ENCODE results near the gene MORN1. TPM values are rescaled to one million over a fixed set of nuclear protein-coding genes. Genes with fewer than 3 reads are reported as not detected.
A peak's percentile ranks its signal among the peaks of the same experiment; 100 is the strongest.

Gene MORN1
- total RNA-seq, 1 experiment from 2014 or later, result 17.8 TPM

GRCh38 chr1:2324553-2325366 lies 66.6 kb downstream of the MORN1 start:
- in situ Hi-C loops (cut with HindIII; ENCODE audit: low pct_unique_long_range_greater_than_20kb, low sequenced_read_pairs), result no loop called here

GRCh38 chr1:2323451-2323974 lies 67.8 kb downstream of the MORN1 start:
- DNase-seq (ENCODE audit: low read depth, low spot score), result no peak
- in situ Hi-C loops (cut with HindIII; ENCODE audit: low pct_unique_long_range_greater_than_20kb, low sequenced_read_pairs), result no loop called here

More at GRCh38 chr1:2324553-2325366, 66.6 kb downstream of the MORN1 start:
- no peak for DNase-seq (ENCODE audit: low read depth, low spot score)

- no peak for DNase-seq (ENCODE audit: low read depth, low spot score)
- in situ Hi-C loops (cut with HindIII; ENCODE audit: low pct_unique_long_range_greater_than_20kb, low sequenced_read_pairs), result no loop called here
Observed at GRCh38 chr1:2322581-2323211, 68.7 kb downstream of the MORN1 start.

GRCh38 chr1:2322065-2322571 lies 69.2 kb downstream of the MORN1 start:
- in situ Hi-C loops (cut with HindIII; ENCODE audit: low pct_unique_long_range_greater_than_20kb, low sequenced_read_pairs), result no loop called here
- no peak for DNase-seq (ENCODE audit: low read depth, low spot score)

GRCh38 chr1:2320760-2321667 lies 70.3 kb downstream of the MORN1 start:
- in situ Hi-C loops (cut with HindIII; ENCODE audit: low pct_unique_long_range_greater_than_20kb, low sequenced_read_pairs), result no loop called here
- DNase-seq (ENCODE audit: low read depth, low spot score), result no peak

DNA sequence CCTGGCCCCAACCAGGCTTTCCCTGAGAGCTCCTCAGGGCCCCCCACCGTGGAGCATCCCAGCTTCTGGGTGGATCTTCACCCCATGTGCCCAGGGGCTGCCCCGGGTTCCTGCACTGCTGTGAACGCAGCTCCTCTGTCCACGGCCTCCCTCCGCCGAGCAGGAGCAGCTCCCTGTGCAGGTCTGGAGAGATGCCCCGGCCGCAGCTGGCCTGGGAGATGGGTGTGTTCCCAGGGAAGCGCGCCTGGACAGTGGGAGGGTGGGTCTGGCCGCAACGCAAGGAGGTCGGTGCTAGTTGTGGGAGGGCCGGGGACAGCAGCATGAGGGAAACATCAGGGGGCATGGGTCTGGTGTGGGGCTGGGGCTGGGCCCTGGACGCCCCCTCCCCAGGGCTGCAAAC lies 71.3 kb downstream of the MORN1 start:
- DNase-seq (ENCODE audit: low read depth, low spot score), result no peak
- in situ Hi-C loops (cut with HindIII; ENCODE audit: low pct_unique_long_range_greater_than_20kb, low sequenced_read_pairs), result no loop called here

DNA sequence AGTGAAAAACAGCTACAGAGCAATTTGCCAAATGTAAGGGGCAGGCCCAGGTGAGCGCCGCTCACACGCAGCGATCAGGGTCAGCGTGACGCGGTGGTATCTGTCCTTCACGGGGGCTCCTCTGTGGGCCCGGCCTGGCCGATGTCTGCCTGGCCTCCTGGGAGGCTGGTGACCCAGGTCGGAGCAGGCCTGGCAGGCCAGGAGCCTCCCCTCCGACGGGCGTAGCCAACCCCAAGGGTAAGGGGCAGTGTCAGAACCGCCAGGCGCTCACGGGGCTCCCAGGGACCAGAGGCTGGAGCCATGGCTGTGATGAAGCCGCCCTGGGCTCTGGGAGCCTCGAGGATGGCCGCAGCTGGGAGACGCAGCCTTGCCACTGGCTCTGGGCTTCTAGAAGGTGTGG lies 72.1 kb downstream of the MORN1 start:
- in situ Hi-C loops (cut with HindIII; ENCODE audit: low pct_unique_long_range_greater_than_20kb, low sequenced_read_pairs), result no loop called here
- DNase-seq (ENCODE audit: low read depth, low spot score), result no peak

DNA sequence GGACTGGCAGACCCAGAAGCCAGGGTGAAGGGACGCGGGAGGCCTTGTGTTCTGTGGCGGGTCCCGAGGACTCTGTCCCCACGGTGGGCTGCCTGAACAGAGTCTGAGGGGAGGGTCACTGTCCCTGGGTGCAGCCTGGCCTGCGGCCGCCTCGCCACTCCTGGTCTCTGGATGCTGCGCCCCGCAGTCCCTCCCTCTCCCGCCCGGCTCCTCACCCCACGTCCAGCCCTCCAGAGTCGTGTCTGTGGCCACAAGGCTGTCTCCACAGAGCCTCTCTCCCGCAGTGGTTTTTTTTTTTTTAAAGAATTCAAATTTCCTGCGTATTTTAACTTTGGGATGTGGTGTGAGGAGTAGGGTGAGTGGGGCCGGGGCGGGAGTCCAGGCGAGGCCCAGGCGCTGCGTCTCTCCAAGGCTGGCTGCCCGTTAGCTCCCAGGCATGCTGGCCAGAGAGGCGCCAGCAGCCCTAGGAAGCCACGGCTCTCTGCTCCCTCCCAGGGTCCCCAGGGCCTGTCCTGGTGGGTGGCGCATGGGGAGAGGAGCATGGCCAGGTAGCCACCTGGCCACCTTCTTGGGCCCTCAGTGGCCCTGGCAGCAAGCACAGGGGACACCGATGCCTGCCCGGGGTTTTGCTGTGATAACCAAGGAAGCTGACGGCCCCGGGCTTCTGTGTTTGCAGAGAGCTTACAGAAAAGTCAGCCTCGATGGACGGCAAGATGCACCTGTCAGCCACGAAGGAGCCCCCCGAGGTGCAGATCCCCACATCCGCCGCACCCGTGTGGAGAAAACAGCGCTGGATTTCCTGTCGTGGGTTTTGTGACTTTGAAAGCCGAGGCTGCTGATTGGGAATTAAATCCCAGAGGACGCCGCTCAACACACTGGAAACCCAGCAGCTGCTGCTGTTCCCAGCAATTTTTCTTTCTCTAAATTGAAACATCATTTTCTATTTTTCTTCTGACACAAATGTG lies 72.8 kb downstream of the MORN1 start:
- in situ Hi-C loops (cut with HindIII; ENCODE audit: low pct_unique_long_range_greater_than_20kb, low sequenced_read_pairs), result no loop called here
- DNase-seq (ENCODE audit: low read depth, low spot score), result no peak

GRCh38 chr1:2317230-2318065 lies 73.9 kb downstream of the MORN1 start:
- no peak for DNase-seq (ENCODE audit: low read depth, low spot score)
- in situ Hi-C loops (cut with HindIII; ENCODE audit: low pct_unique_long_range_greater_than_20kb, low sequenced_read_pairs), result no loop called here

DNA sequence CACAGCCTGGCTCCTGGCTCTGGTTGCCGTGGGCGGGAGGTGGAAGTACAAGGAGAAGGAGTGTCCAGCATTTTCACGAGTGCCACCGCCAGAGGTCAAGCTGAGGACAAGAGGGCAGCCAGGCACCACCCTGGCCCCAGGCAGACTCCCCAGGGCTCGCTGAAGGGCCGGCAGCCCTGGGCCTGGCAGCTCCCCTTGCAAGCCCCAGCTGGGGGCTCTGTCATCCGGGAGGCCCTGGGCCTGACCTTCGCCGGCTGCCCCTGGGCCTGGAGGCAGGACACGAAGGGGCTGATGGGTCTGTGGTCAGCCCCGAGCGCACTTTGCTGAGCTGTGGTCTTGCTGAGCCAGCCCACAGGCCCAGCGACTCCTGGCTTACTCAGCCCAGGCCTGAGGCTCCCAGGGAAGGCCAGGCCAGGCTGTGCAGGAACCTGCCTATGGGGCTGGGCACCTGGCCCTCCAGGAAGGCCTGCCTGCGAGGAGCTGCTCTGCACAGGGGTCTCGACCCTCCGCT lies 74.8 kb downstream of the MORN1 start:
- in situ Hi-C loops (cut with HindIII; ENCODE audit: low pct_unique_long_range_greater_than_20kb, low sequenced_read_pairs), result no loop called here
- no peak for DNase-seq (ENCODE audit: low read depth, low spot score)

GRCh38 chr1:2315674-2316450 lies 75.5 kb downstream of the MORN1 start:
- DNase-seq (ENCODE audit: low read depth, low spot score), result no peak
- in situ Hi-C loops (cut with HindIII; ENCODE audit: low pct_unique_long_range_greater_than_20kb, low sequenced_read_pairs), result no loop called here

DNA sequence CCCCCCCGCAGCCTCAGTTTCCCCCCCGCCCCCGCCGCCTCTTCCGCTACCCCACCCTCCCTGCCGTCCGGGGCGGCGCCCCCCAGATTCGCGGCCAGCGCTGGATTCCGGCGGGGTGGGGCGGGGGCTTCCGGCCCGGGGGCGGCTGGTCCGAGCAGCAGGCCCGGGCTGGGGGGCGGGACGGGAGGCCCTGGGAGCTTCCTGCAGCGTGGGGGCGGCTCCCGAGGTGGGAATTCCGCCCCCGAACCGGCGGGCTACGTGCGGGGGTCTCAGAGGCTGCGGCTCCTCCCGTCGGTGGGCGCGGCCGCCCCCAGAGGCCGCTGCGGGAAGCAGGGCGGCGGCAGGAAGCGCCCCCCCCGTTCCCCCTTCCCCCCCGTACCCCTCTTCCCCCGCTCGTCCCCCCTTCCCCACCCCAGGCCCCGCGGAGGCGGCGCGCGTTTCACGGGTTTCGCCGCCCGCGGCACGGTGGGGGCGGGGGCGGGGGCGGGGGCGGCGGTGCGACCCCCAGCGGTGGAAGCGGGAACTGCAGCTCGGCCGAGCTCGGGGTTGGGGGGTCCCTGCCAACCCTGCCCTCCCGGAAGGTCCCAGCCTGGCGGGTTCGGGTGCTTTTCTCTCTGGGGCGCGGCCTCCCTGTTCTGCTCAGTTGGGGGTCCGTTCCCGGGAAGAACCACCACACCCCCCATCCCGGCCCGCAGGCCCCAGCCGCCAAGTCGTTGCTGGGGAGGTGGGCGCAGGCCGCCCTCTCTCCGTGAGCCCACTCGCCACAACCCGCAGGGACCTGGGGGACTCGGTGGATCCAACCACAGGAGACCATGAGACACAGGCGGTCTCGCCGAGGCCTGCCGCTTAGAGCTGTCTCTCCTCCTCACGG lies 76.3 kb downstream of the MORN1 start:
- in situ Hi-C loops (cut with HindIII; ENCODE audit: low pct_unique_long_range_greater_than_20kb, low sequenced_read_pairs), result no loop called here
- DNase-seq (ENCODE audit: low read depth, low spot score), result peak; percentile 16

- peak; percentile 26 for DNase-seq (ENCODE audit: low read depth, low spot score)
- in situ Hi-C loops (cut with HindIII; ENCODE audit: low pct_unique_long_range_greater_than_20kb, low sequenced_read_pairs), result no loop called here
Observed at GRCh38 chr1:2314273-2314802, 77.0 kb downstream of the MORN1 start.

DNA sequence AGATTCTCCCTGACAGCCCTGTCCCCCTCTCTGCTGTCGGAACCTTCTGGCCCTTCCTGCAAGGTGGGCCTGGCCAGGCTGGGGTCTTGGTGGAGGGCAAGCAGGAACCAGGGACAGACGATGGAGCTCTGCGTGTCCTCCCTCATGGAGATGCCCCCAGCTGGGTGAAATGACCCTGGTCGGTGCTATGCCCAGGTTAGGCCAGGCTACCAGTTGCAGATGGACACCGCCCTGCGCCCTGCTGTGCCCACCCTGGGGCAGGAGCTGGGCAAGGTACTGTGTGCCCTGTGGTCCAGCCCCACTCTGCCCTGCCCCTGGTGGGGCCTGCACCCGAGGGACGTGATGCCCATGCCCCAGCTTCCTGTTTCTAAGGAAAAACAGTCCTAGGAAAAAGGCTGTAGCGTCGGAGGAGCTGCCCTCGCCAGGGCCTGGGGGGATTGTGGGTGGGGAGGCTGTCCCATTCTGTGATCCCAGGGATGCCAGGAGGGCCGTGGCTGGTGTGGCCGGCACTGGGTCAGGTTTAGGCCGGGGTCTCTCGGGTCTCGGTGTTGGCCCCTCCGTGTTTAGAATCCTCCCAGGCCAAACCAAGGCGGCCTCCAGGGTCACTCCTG lies 77.6 kb downstream of the MORN1 start:
- no peak for DNase-seq (ENCODE audit: low read depth, low spot score)
- in situ Hi-C loops (cut with HindIII; ENCODE audit: low pct_unique_long_range_greater_than_20kb, low sequenced_read_pairs), result no loop called here

Measured in SK-MEL-5 (cell line).